Measurements from ENCODE around the gene ALOX15B.

The ALOX15B gene

GRCh38 chr17:8080208-8080798, 41.4 kb downstream of the ALOX15B start:
- DNase-seq (ENCODE audit: low read depth) = no peak

GRCh38 chr17:8080799-8081219, 42.0 kb downstream of the ALOX15B start:
- no peak for DNase-seq (ENCODE audit: low read depth)

- DNase-seq (ENCODE audit: low read depth) = no peak
Measured at GRCh38 chr17:8081876-8082275, 43.0 kb downstream of the ALOX15B start.

- no peak for DNase-seq (ENCODE audit: low read depth)
Measured at GRCh38 chr17:8082292-8082691, 43.4 kb downstream of the ALOX15B start.

- no peak for DNase-seq (ENCODE audit: low read depth)
Measured at GRCh38 chr17:8084250-8084649, 45.4 kb downstream of the ALOX15B start.

- no peak for DNase-seq (ENCODE audit: low read depth)
Measured at GRCh38 chr17:8087075-8087951, 48.5 kb downstream of the ALOX15B start, which contains the start of gene ALOX12B. ALOX12B (minus strand) TSS chr17:8087716; CDS start chr17:8087442, 274 bp downstream.

GRCh38 chr17:8087952-8088230, 49.0 kb downstream of the ALOX15B start:
- no peak for DNase-seq (ENCODE audit: low read depth)

GRCh38 chr17:8089728-8090127, 50.9 kb downstream of the ALOX15B start:
- no peak for DNase-seq (ENCODE audit: low read depth)

GRCh38 chr17:8091033-8091687, 52.3 kb downstream of the ALOX15B start:
- no peak for DNase-seq (ENCODE audit: low read depth)

- DNase-seq (ENCODE audit: low read depth) = no peak
Measured at GRCh38 chr17:8095361-8095760, 56.5 kb downstream of the ALOX15B start.

GRCh38 chr17:8096541-8096940, 57.7 kb downstream of the ALOX15B start:
- no peak for DNase-seq (ENCODE audit: low read depth)
